CD14-positive monocyte (primary cell): ENCODE data around the gene BTN3A1. TPM values are rescaled to one million over a fixed set of nuclear protein-coding genes. Genes with fewer than 3 reads are reported as not detected.
"Not testable (repeated sequence)": the region's sequence is repeated elsewhere in the genome, so short reads cannot be mapped to it uniquely, and the experiment has no call there.

ENCODE experiments used
- DNase-seq, 3 donors: peaks; one replicate each; pipeline ENCODE4 v3.0.0-alpha.2; 2011 to 2022
- H2AFZ ChIP-seq: 2 replicates; pipeline ENCODE4 v1.6.0; 2012; ENCODE audit warnings: mild to moderate bottlenecking, low read depth, low read length, inconsistent platforms; ENCODE audit not compliant: insufficient read depth, poor library complexity, severe bottlenecking
- H3K27ac ChIP-seq, 2 donors: 1 replicate in 1 of 2; 2 replicates in 1 of 2; pipeline ENCODE4 v1.5.1; 2012 to 2013; ENCODE audit warnings: low read length in 2 of 2, control low read depth in 1 of 2, inconsistent platforms in 1 of 2, low read depth in 1 of 2, mild to moderate bottlenecking in 1 of 2
- H3K27me3 ChIP-seq, 2 donors: one replicate each; pipeline versions ENCODE4 v1.6.0 to v1.6.1; 2011 to 2013; ENCODE audit warnings: low read length in 2 of 2; ENCODE audit not compliant: control insufficient read depth in 2 of 2, insufficient read depth in 2 of 2
- H3K36me3 ChIP-seq, 2 donors: replicated peaks in 1 of 2; 1 replicate in 1 of 2; 2 replicates in 1 of 2; pipeline versions ENCODE4 v1.5.1 to v1.6.1; 2012 to 2013; ENCODE audit warnings: low read length in 2 of 2, control low read depth in 1 of 2, inconsistent platforms in 1 of 2, mild to moderate bottlenecking in 1 of 2; ENCODE audit not compliant: insufficient read depth in 2 of 2, control insufficient read depth in 1 of 2
- H3K4me1 ChIP-seq, 2 donors: 1 replicate in 1 of 2; 2 replicates in 1 of 2; pipeline versions ENCODE4 v1.5.1 to v1.6.1; 2012 to 2013; ENCODE audit warnings: low read length in 2 of 2, control low read depth in 1 of 2, inconsistent platforms in 1 of 2, mild to moderate bottlenecking in 1 of 2, moderate library complexity in 1 of 2; ENCODE audit not compliant: insufficient read depth in 2 of 2, control insufficient read depth in 1 of 2
- H3K4me2 ChIP-seq: replicated peaks from 2 replicates; pipeline ENCODE3; 2012; ENCODE audit warnings: low read length, moderate library complexity, mild to moderate bottlenecking; ENCODE audit not compliant: poor library complexity, severe bottlenecking; ENCODE audit errors: extremely low read depth
- H3K4me3 ChIP-seq, 3 experiments: fragments of 200-600 bp in 1 of 3; sonication (generic) in 1 of 3; replicated peaks in 1 of 3; 1 replicate in 2 of 3; 2 replicates in 1 of 3; pipeline ENCODE4 v1.5.1; 2011 to 2013; ENCODE audit warnings: low read length in 3 of 3, mild to moderate bottlenecking in 3 of 3, control low read depth in 2 of 3, low read depth in 2 of 3, inconsistent platforms in 1 of 3, moderate library complexity in 1 of 3
- H3K79me2 ChIP-seq: 2 replicates; pipeline ENCODE4 v1.6.0; 2012; ENCODE audit warnings: mild to moderate bottlenecking, control low read depth, inconsistent platforms, low read length, moderate library complexity; ENCODE audit not compliant: insufficient read depth
- H3K9ac ChIP-seq: 2 replicates; pipeline ENCODE4 v1.6.0; 2017; ENCODE audit warnings: low read length, mild to moderate bottlenecking; ENCODE audit not compliant: insufficient read depth, poor library complexity, severe bottlenecking
- H3K9me3 ChIP-seq, 2 donors: replicated peaks in 1 of 2; 1 replicate in 1 of 2; 2 replicates in 1 of 2; pipeline versions ENCODE4 v1.5.1 to v1.6.1; 2012 to 2013; ENCODE audit warnings: low read length in 2 of 2, control low read depth in 1 of 2; ENCODE audit not compliant: control insufficient read depth in 1 of 2, insufficient read depth in 1 of 2
- H4K20me1 ChIP-seq: 2 replicates; pipeline ENCODE4 v1.6.0; 2012; ENCODE audit warnings: mild to moderate bottlenecking, low read length, control low read depth, moderate library complexity; ENCODE audit not compliant: insufficient read depth
- H3K27ac Mint-ChIP-seq, 7 donors: one replicate each; pipeline ENCODE4 v1.8.0; 2020; ENCODE audit warnings: mild to moderate bottlenecking in 7 of 7, mixed read lengths in 7 of 7, moderate library complexity in 6 of 7, inconsistent platforms in 2 of 7
- H3K27me3 Mint-ChIP-seq, 3 donors: one replicate each; pipeline ENCODE4 v1.8.0; 2021 to 2022; ENCODE audit warnings: low read depth in 3 of 3, mild to moderate bottlenecking in 3 of 3, mixed read lengths in 3 of 3, moderate library complexity in 3 of 3, inconsistent platforms in 1 of 3
- H3K36me3 Mint-ChIP-seq, 2 donors: one replicate each; pipeline ENCODE4 v1.8.0; 2020; ENCODE audit warnings: mixed read lengths in 2 of 2, inconsistent platforms in 1 of 2, mild to moderate bottlenecking in 1 of 2
- H3K4me1 Mint-ChIP-seq: one replicate; pipeline ENCODE4 v1.8.0; 2020; ENCODE audit warnings: mild to moderate bottlenecking, mixed read lengths
- H3K4me3 Mint-ChIP-seq, 2 donors: one replicate each; pipeline ENCODE4 v1.8.0; 2020; ENCODE audit warnings: mild to moderate bottlenecking in 2 of 2, mixed read lengths in 2 of 2, moderate library complexity in 1 of 2
- H3K9me3 Mint-ChIP-seq, 7 donors: one replicate each; pipeline ENCODE4 v1.8.0; 2020 to 2022; ENCODE audit warnings: mixed read lengths in 7 of 7, mild to moderate bottlenecking in 6 of 7, moderate library complexity in 6 of 7, inconsistent platforms in 2 of 7
- CTCF ChIP-seq: fragments of 200-600 bp; IDR thresholded peaks from one replicate; pipeline ENCODE4 v1.8.0; 2022; ENCODE audit warnings: antibody characterized with exemption, mild to moderate bottlenecking
- WGBS: methylation state at CpG from one replicate; pipeline ENCODE4 v1.1.5; 2013; ENCODE audit warnings: missing lambda C conversion rate; ENCODE audit not compliant: insufficient coverage; 5-methylcytosine and 5-hydroxymethylcytosine counted together
- intact Hi-C, 2 donors: fragments of 100-400 bp; cut with micrococcal nuclease; formaldehyde crosslinking; loops; one replicate each; pipeline versions ENCODE4 v1.15.0 to v1.15.1; 2023
- polyA plus RNA-seq, 3 donors: library from polyadenylated mRNA; depleted of rRNA in 1 of 3; unstranded in 2 of 3; stranded (reverse) in 1 of 3; fragments of 300-500 nt in 2 of 3; fragments of >200 nt in 1 of 3; fragmentation: Illumina TruSeq in 2 of 3; gene quantifications; 1 replicate in 2 of 3; 2 replicates in 1 of 3; pipeline ENCODE4 v1.2.3, GENCODE V29; 2012 to 2021

BTN3A1 gene
- polyA plus RNA-seq, 3 donors: 19.7 to 114 (median 25.1) TPM

DNA sequence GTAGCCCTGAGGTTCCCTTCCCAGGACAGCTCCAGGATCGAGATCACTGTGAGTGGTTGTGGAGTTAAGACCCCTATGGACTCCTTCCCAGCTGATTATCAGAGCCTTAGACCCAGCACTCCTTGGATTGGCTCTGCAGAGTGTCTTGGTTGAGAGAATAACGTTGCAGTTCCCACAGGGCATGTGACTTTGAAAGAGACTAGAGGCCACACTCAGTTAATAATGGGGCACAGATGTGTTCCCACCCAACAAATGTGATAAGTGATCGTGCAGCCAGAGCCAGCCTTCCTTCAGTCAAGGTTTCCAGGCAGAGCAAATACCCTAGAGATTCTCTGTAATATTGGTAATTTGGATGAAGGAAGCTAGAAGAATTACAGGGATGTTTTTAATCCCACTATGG is 24.4 kb upstream of the BTN3A1 start:
- H3K36me3 Mint-ChIP-seq: peaks cover 49 to 51% of the 10 kb centered on the region in 2 donors
- intact Hi-C loops: no loop called here

DNA sequence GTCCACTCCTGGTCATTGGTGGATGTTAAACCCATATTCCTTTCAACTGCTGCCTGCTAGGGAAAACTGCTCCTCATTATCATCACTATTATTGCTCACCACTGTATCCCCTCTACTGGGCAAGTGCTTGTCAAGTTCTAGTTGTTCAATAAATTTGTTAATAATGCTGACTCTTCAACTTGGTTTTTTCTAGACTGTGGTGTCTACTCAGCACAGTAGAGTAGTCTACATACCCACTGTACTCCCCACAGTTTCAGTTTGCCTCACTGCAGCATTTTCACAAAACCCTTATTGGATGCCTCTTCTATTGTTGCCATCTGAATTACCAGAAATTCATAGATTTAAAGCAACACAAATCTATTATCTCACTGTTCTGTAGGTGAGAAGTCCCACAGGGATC is 23.9 kb upstream of the BTN3A1 start:
- H3K4me2 ChIP-seq, H3K27me3 ChIP-seq, intact Hi-C loops, H3K27me3 Mint-ChIP-seq, H3K9me3 ChIP-seq, H3K4me3 Mint-ChIP-seq, H3K9ac ChIP-seq, H2AFZ ChIP-seq, DNase-seq, H3K9me3 Mint-ChIP-seq, H3K4me3 ChIP-seq, H3K79me2 ChIP-seq, H4K20me1 ChIP-seq, H3K27ac ChIP-seq: not testable (repeated sequence)
- Mint-ChIP-seq H3K36me3 (peaks cover 44 to 46% of the 10 kb centered on the region in 2 donors), H3K4me1 (peaks cover 37% of the 10 kb centered on the region), H3K27ac (peak overlapping the region in 2 of 7 donors; percentile 32 to 33)
- Histone ChIP-seq H3K4me1 (peaks cover 6 to 14% of the 10 kb centered on the region in 2 donors), H3K36me3 (peaks cover 36 to 45% of the 10 kb centered on the region in 2 donors)

More for the DNA sequence above, 24.4 kb upstream of the BTN3A1 start:
- Histone ChIP-seq H3K4me1 (peaks cover 6 to 12% of the 10 kb centered on the region in 2 donors), H3K36me3 (peaks cover 40 to 49% of the 10 kb centered on the region in 2 donors), H3K27me3 (no peaks in the 10 kb centered on the region), H4K20me1 (no peaks in the 10 kb centered on the region), H3K4me3 (no peak overlapping the region), H3K9ac (no peak overlapping the region), H2AFZ (no peak overlapping the region), H3K27ac (no peak overlapping the region), H3K79me2 (no peaks in the 10 kb centered on the region), H3K9me3 (no peaks in the 10 kb centered on the region), H3K4me2 (no peak overlapping the region)
- no peaks in the 10 kb centered on the region for H3K9me3 Mint-ChIP-seq
- DNase-seq: no peak
- H3K27ac Mint-ChIP-seq: peak overlapping the region in 1 of 7 donors; percentile 66
- peaks cover 0 to 3% (median 0%) of the 10 kb centered on the region in 3 donors for H3K27me3 Mint-ChIP-seq
- peaks cover 36% of the 10 kb centered on the region for H3K4me1 Mint-ChIP-seq
- 62% methylated on average over 2 of the region's 3 CpGs for WGBS
- no peak overlapping the region for H3K4me3 Mint-ChIP-seq
- TF ChIP-seq CTCF: no peak
